Measurements from ENCODE around the gene PTPN6.

Gene PTPN6

DNA sequence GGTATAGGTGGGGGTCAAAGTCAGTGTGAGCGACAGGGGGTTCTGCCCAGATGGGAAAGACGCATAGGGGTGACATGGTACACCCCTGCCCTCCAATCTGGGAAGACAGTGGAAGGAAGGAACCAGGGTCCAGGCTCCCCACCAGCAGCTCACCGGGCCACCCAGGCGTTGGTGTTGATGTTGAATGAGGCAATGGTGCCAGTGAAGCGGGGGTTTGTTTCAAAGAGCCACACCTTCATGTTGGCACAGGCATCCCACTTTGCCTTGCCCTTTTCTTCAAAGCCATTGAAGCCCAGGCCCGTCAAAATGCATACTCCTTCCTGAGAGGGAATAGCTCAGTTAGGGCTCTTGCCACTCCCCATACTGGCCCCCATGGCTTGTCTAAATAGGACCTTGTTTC is 27.0 kb downstream of the PTPN6 start:
- no peak for TF ChIP-seq CTCF (IDR thresholded peaks at IDR 0.05)

DNA sequence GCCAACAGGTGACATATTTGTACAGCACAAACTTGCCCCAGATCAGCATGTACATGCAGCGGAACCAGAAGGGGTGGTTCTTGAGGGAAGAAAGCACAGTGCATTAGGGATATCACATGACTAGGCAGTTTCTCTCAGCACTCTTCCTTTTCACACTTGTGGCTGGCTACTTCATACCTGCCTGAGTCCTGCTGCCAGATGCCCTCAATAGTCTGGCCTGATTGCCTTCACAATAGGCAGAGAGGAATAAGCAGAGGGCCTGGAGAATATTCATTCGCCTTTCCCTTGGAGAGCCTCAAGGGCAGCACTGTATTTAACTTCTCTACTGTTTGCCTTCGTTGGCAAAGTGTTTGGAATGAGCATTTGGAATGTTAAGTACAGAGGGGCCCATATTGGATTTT is 27.5 kb downstream of the PTPN6 start:
- no peak for TF ChIP-seq CTCF (IDR thresholded peaks at IDR 0.05)

DNA sequence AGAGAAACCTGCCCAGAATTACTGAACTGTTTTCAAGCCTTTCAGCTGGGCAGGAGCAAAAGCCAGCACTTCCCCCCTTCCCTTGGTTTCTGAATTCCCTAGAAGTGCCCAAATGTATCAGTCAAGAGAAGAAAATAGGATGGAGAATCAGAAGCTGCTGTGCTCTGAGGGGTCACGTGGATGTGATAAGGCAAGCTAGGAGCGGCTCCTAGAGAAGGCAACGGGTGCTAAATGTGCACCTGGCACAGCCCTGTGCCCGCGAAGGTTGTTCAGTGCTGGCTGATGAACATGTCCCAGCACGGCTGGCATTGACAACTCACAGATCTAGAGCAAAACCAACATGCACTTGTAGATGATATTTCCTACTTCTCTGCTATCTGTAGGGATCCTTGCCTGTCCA is 27.9 kb downstream of the PTPN6 start:
- TF ChIP-seq CTCF (IDR thresholded peaks at IDR 0.05) = no peak

DNA sequence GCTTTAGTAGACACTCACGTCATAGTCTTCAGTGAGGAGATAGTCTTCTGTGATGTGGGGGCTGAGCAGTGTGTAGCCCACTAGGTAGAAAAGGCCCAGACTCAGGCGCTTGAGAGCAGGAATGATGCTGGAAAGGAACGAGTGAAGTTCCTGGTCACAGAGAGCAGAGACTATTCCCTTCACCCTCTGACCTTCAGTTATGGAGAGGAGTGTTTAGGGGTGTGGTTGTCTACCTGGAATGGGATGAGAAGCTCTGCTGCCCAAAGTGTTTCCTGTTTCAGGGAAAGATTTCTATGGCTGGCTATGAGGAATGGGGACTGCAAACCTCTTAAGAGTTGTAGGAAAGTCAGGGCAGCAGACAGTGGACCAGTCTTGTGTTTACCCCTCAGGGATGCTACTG is 28.3 kb downstream of the PTPN6 start:
- no peak for TF ChIP-seq CTCF (IDR thresholded peaks at IDR 0.05)

DNA sequence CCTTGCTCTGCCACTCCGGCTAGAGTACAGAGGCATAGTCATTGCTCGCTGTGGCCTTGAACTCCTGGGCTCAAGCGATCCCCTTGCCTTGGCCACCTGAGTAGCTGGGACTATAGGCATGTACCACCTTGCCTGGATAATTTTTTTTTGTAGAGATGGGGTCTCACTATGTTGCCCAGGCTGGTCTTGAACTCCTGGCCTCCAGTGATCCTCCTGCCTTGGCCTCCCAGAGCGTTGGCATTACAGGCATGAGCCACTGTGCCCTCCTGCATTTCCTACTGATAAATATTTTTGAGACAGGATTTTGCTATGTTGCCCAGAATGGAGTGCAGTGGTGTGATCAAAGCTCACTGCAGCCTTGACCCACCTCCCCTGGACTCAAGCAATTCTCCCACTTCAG is 28.9 kb downstream of the PTPN6 start:
- no peak for TF ChIP-seq CTCF (IDR thresholded peaks at IDR 0.05)

DNA sequence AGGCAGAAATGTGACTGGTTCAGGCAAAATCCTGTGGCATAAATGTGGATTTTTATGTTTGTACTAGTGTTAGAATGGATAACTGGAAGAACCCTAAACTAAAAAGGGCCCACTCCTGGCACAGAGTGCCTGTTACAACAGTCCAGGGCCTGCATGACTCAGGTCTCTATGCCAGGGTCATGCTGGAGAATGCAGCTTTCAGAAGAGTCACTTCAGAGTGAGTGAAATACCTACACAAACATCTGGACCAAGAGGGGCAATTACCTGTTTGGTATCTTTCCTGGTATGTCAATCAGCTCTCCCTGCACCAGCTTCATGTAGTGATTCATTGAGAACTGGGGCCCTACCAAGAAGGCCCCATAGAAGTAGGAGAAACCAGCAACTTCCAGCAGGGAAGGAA is 29.6 kb downstream of the PTPN6 start:
- no peak for TF ChIP-seq CTCF (IDR thresholded peaks at IDR 0.05)

DNA sequence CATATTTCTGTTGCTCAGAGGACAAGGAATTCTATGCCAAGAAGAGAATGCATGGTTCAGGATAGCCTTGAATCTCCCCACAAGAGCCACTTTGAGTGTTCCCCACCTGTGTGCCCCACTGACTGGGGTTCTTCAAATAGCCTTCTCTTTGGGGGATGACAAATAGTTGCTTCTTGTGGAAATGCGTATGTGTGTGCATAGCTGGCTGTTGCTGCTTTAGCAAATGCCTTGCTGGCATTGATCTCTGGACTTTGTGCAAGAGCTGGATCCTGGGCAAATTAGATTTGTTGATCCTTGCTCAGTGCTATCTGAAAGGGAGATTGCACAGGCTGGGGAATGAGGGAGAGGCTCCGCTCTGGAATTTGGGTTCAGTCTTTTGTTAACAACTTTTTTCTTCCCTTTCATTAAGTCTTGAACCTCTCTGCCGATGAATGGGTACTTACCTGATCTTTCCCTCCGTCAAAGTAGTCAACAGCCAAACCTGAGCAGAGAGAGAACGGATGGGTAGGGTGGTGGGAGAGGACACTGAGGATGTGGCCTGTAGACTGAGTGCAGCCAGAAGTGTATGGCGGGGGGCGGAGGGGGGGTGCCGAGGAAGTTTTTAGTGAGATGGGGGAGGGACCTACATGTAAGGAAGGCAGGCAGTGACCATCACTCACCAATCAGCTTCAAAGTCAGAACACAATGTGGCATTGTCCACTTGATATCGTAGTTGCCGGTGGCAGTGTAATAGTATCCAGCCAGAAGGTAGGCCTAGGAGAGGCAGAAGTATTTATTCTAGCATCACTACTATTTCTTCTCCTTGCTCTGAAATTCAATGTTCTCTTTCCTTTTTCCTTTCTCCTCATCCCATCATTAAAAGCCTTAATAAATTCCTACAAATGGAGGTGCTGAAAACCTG is 30.2 kb downstream of the PTPN6 start:
- no peak for TF ChIP-seq CTCF (IDR thresholded peaks at IDR 0.05)

Measured in LNCAP (cell line).